GM20431 (cell line): ENCODE results near the gene AGBL4.

Experiments used
- in situ Hi-C: fragments of 300-500 bp; cut with MseI, MboI; formaldehyde crosslinking; loops from one replicate; pipeline ENCODE4 v1.15.0; 2020; ENCODE audit warnings: low sequenced_read_pairs; ENCODE audit not compliant: unreplicated experiment

AGBL4 gene

GRCh38 chr1:48758976-48759375 lies 1264.8 kb downstream of the AGBL4 start:
- in situ Hi-C loops: no loop called here

GRCh38 chr1:48757363-48757762 lies 1266.4 kb downstream of the AGBL4 start:
- in situ Hi-C loops: no loop called here

GRCh38 chr1:48756683-48757316 lies 1267.0 kb downstream of the AGBL4 start:
- in situ Hi-C loops: no loop called here

- in situ Hi-C loops: no loop called here
Measured at GRCh38 chr1:48753293-48753692, 1270.5 kb downstream of the AGBL4 start.

- in situ Hi-C loops: no loop called here
Measured at GRCh38 chr1:48750109-48750508, 1273.6 kb downstream of the AGBL4 start.

GRCh38 chr1:48749068-48749467 lies 1274.7 kb downstream of the AGBL4 start:
- in situ Hi-C loops: no loop called here

GRCh38 chr1:48746906-48747305 lies 1276.8 kb downstream of the AGBL4 start:
- in situ Hi-C loops: no loop called here

GRCh38 chr1:48744032-48744431 lies 1279.7 kb downstream of the AGBL4 start:
- in situ Hi-C loops: no loop called here

GRCh38 chr1:48743480-48743879 lies 1280.3 kb downstream of the AGBL4 start:
- in situ Hi-C loops: no loop called here

GRCh38 chr1:48741380-48741779 lies 1282.4 kb downstream of the AGBL4 start:
- in situ Hi-C loops: no loop called here

GRCh38 chr1:48740621-48741020 lies 1283.1 kb downstream of the AGBL4 start:
- in situ Hi-C loops: no loop called here

- in situ Hi-C loops: no loop called here
Measured at GRCh38 chr1:48739091-48739490, 1284.7 kb downstream of the AGBL4 start.

- in situ Hi-C loops: no loop called here
Measured at GRCh38 chr1:48738356-48738755, 1285.4 kb downstream of the AGBL4 start.

- in situ Hi-C loops: no loop called here
Measured at GRCh38 chr1:48735796-48736195, 1288.0 kb downstream of the AGBL4 start.

- in situ Hi-C loops: no loop called here
Measured at GRCh38 chr1:48730164-48730910, 1293.4 kb downstream of the AGBL4 start.

GRCh38 chr1:48728584-48728983 lies 1295.2 kb downstream of the AGBL4 start:
- in situ Hi-C loops: no loop called here

GRCh38 chr1:48726557-48727215 lies 1297.1 kb downstream of the AGBL4 start:
- in situ Hi-C loops: no loop called here

GRCh38 chr1:48726139-48726538 lies 1297.6 kb downstream of the AGBL4 start:
- in situ Hi-C loops: no loop called here

GRCh38 chr1:48725341-48726046 lies 1298.3 kb downstream of the AGBL4 start:
- in situ Hi-C loops: no loop called here

- in situ Hi-C loops: no loop called here
Measured at GRCh38 chr1:48720929-48721328, 1302.8 kb downstream of the AGBL4 start.

- in situ Hi-C loops: no loop called here
Measured at GRCh38 chr1:48718705-48719104, 1305.0 kb downstream of the AGBL4 start.
